Vagina (tissue), 2 donors: Measurements from ENCODE around the gene TGFBR3. TPM values are rescaled to one million over a fixed set of nuclear protein-coding genes. Genes with fewer than 3 reads are reported as not detected.
A peak's percentile ranks its signal among the peaks of the same experiment; 100 is the strongest.

Experiments
- DNase-seq, 2 donors: peaks; one replicate each; pipeline ENCODE4 v3.0.0-alpha.2; 2017; ENCODE audit errors: extremely low spot score in 2 of 2
- H3K27ac ChIP-seq: fragments of 200-600 bp; sonication (generic); one replicate; pipeline ENCODE4 v1.5.1; 2019
- H3K27me3 ChIP-seq: fragments of 200-600 bp; sonication (generic); one replicate; pipeline ENCODE4 v1.5.1; 2019
- H3K36me3 ChIP-seq, 2 donors: fragments of 200-600 bp; sonication (generic); one replicate each; pipeline ENCODE4 v1.5.1; 2017 to 2019
- H3K4me1 ChIP-seq: fragments of 200-600 bp; sonication (generic); one replicate; pipeline ENCODE4 v1.5.1; 2019
- H3K4me3 ChIP-seq, 2 donors: fragments of 200-600 bp; sonication (generic); 1 replicate in 1 of 2; 2 replicates in 1 of 2; pipeline ENCODE4 v1.5.1; 2016 to 2019
- H3K9me3 ChIP-seq: fragments of 200-600 bp; sonication (generic); one replicate; pipeline ENCODE4 v1.5.1; 2019
- POLR2A ChIP-seq, 2 donors: fragments of 450-650 bp; IDR thresholded peaks; one replicate each; pipeline ENCODE4 v1.6.1; 2017; ENCODE audit warnings: antibody characterized with exemption in 2 of 2, mild to moderate bottlenecking in 2 of 2, moderate library complexity in 2 of 2
- POLR2AphosphoS5 ChIP-seq, 2 donors: sonication (generic); formaldehyde crosslinking; IDR thresholded peaks; one replicate each; pipeline ENCODE4 v1.9.0; 2017; ENCODE audit warnings: antibody characterized with exemption in 2 of 2, mild to moderate bottlenecking in 2 of 2, low read depth in 1 of 2; ENCODE audit not compliant: insufficient read depth in 1 of 2
- intact Hi-C: fragments of 100-400 bp; cut with DNase I; formaldehyde crosslinking; loops from one replicate; pipeline ENCODE4 v1.15.1; 2023
- total RNA-seq: library from RNA; depleted of rRNA; stranded (reverse); fragments of >200 nt; gene quantifications from one replicate; pipeline ENCODE4 v1.2.3, GENCODE V29; 2016
- TF ChIP-seq, protein P1 (sequence below), 3 experiments: fragments of 450-650 bp in 2 of 3; fragments of 200-600 bp in 1 of 3; sonication (generic) in 1 of 3; IDR thresholded peaks; one replicate each; pipeline ENCODE4 v1.5.1; 2017 to 2019; ENCODE audit warnings: antibody characterized with exemption in 3 of 3, mild to moderate bottlenecking in 2 of 3, moderate library complexity in 2 of 3

Gene TGFBR3
- total RNA-seq, 1 donor from 2014 or later: 221 TPM

GRCh38 chr1:91805311-91805801, 80.6 kb downstream of the TGFBR3 start:
- DNase-seq: no peak
- TF ChIP-seq POLR2A (IDR thresholded peaks at IDR 0.05): no peak
- Histone ChIP-seq H3K4me3 (no peak overlapping the region), H3K27ac (peak overlapping the region; percentile 74), H3K4me1 (peaks cover 93% of the 10 kb centered on the region), H3K36me3 (no peaks in the 10 kb centered on the region), H3K27me3 (no peaks in the 10 kb centered on the region), H3K9me3 (no peaks in the 10 kb centered on the region)
- intact Hi-C loops: no loop called here

GRCh38 chr1:91804546-91805023, 81.4 kb downstream of the TGFBR3 start:
- H3K27ac ChIP-seq: peak overlapping the region; percentile 74
- no peaks in the 10 kb centered on the region for H3K27me3 ChIP-seq
- peaks cover 88% of the 10 kb centered on the region for H3K4me1 ChIP-seq
- no peaks in the 10 kb centered on the region for H3K9me3 ChIP-seq
- no peaks in the 10 kb centered on the region for H3K36me3 ChIP-seq
- intact Hi-C loops: no loop called here
- DNase-seq: no peak
- no peak overlapping the region for H3K4me3 ChIP-seq
- TF ChIP-seq POLR2AphosphoS5 (IDR thresholded peaks at IDR 0.05; ENCODE audit: insufficient read depth in 1 of 2, low read depth in 1 of 2) (peak in 1 of 2 donors; percentile 18), POLR2A (IDR thresholded peaks at IDR 0.05) (no peak)
- TF ChIP-seq, protein P1, sequence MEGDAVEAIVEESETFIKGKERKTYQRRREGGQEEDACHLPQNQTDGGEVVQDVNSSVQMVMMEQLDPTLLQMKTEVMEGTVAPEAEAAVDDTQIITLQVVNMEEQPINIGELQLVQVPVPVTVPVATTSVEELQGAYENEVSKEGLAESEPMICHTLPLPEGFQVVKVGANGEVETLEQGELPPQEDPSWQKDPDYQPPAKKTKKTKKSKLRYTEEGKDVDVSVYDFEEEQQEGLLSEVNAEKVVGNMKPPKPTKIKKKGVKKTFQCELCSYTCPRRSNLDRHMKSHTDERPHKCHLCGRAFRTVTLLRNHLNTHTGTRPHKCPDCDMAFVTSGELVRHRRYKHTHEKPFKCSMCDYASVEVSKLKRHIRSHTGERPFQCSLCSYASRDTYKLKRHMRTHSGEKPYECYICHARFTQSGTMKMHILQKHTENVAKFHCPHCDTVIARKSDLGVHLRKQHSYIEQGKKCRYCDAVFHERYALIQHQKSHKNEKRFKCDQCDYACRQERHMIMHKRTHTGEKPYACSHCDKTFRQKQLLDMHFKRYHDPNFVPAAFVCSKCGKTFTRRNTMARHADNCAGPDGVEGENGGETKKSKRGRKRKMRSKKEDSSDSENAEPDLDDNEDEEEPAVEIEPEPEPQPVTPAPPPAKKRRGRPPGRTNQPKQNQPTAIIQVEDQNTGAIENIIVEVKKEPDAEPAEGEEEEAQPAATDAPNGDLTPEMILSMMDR (IDR thresholded peaks at IDR 0.05): no peak

DNA sequence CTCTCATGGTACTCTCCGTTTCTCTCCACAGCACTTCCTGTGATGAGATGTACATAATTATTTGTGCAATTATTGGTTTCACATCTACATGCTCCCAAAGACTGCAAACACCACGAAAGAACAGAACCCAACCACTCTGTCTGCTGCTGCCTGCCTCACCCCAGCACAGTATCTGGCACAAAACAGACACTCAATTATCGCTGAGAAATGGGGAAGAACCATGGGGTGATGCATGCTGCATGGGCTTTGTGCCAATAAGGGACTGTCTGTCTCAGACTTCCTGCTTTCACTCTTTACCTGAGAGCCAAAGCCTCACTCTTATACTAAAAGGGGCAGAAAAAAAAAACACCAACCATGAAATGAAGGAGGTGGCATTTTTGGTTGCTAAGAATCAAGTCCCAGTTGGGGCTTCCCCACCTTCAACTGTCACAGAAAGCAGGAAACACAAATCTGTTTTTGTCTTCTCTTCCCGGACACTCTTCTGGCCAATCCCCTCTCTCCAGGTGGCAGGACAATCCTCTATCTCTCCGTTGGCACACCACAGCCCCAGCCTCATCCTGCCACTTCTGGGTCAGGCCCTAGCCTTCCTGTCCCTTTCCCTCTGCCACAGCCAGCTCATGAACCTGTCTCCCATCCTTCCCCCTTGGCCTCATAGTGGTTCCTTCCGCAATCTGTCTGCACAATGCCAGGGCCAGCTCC, 82.0 kb downstream of the TGFBR3 start:
- intact Hi-C loops: no loop called here
- H3K36me3 ChIP-seq: no peaks in the 10 kb centered on the region
- H3K4me3 ChIP-seq: no peak overlapping the region
- no peaks in the 10 kb centered on the region for H3K27me3 ChIP-seq
- H3K4me1 ChIP-seq: peaks cover 88% of the 10 kb centered on the region
- DNase-seq: no peak
- H3K9me3 ChIP-seq: no peaks in the 10 kb centered on the region
- TF ChIP-seq POLR2AphosphoS5 (IDR thresholded peaks at IDR 0.05; ENCODE audit: insufficient read depth in 1 of 2, low read depth in 1 of 2) (no peak), POLR2A (IDR thresholded peaks at IDR 0.05) (no peak)
- TF ChIP-seq, protein P1 (IDR thresholded peaks at IDR 0.05): no peak
- H3K27ac ChIP-seq: peak overlapping the region; percentile 74

- H3K36me3 ChIP-seq: no peaks in the 10 kb centered on the region
- H3K4me1 ChIP-seq: peaks cover 91% of the 10 kb centered on the region
- no peak for TF ChIP-seq POLR2AphosphoS5 (IDR thresholded peaks at IDR 0.05; ENCODE audit: insufficient read depth in 1 of 2, low read depth in 1 of 2)
- no peak for TF ChIP-seq POLR2A (IDR thresholded peaks at IDR 0.05)
- TF ChIP-seq, protein P1 (IDR thresholded peaks at IDR 0.05): no peak
- no peaks in the 10 kb centered on the region for H3K27me3 ChIP-seq
- H3K9me3 ChIP-seq: no peaks in the 10 kb centered on the region
- no peak overlapping the region for H3K4me3 ChIP-seq
- H3K27ac ChIP-seq: peak overlapping the region; percentile 61
- no peak for DNase-seq
- intact Hi-C loops: no loop called here
Observed at GRCh38 chr1:91803123-91803522, 82.8 kb downstream of the TGFBR3 start.

DNA sequence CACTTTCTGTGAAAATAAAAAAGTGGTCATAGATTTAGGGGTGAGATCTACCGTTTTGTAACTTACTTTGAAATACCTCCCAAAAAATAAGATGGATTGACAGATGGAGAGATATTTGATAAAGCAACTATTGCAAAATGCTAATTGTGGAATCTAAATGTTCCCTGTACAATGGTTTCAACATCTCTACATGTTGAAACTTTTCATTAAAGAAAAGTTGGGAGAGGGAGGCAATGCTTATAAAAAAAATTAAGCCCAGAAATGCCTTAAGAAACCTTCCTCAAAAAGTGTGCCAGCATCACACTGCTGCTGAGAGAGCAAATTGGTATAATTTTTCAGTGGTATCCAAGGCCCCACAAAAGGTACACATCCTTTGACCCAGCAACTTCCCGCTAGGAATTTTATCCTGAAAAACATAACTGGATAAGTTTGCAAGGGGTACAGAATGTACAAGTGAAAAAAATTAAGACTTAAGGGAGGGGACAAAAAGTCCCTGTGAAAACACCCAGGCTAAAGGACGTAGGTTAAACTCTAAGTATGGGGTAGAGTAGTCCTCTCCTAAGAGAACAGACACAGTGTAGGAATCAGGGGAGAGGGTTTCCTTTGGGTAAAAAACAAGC, 84.3 kb downstream of the TGFBR3 start:
- intact Hi-C loops: no loop called here
- no peaks in the 10 kb centered on the region for H3K36me3 ChIP-seq
- peak overlapping the region; percentile 61 for H3K27ac ChIP-seq
- H3K9me3 ChIP-seq: no peaks in the 10 kb centered on the region
- peaks cover 87% of the 10 kb centered on the region for H3K4me1 ChIP-seq
- no peak for DNase-seq
- no peak overlapping the region for H3K4me3 ChIP-seq
- TF ChIP-seq, protein P1 (IDR thresholded peaks at IDR 0.05): no peak
- TF ChIP-seq POLR2AphosphoS5 (IDR thresholded peaks at IDR 0.05; ENCODE audit: insufficient read depth in 1 of 2, low read depth in 1 of 2): peak in 1 of 2 donors; percentile 18
- H3K27me3 ChIP-seq: no peaks in the 10 kb centered on the region
